Mesendoderm (in vitro differentiated cells): ENCODE results near the gene FASTK.

Source experiments
- DNase-seq: peaks from one replicate; pipeline ENCODE4 v3.0.0; 2013
- H2AK5ac ChIP-seq: 2 replicates; pipeline ENCODE4 v1.6.1; 2013; ENCODE audit warnings: low read length, inconsistent platforms
- H2BK120ac ChIP-seq: 2 replicates; pipeline ENCODE4 v1.6.1; 2013; ENCODE audit warnings: low read depth, mild to moderate bottlenecking, low read length, moderate library complexity, mixed read lengths
- H2BK15ac ChIP-seq: replicated peaks from 2 replicates; pipeline ENCODE4 v1.6.1; 2013; ENCODE audit warnings: low read depth, mild to moderate bottlenecking, moderate library complexity
- H2BK5ac ChIP-seq: 2 replicates; pipeline ENCODE4 v1.6.1; 2013; ENCODE audit warnings: low read length, inconsistent platforms
- H3K18ac ChIP-seq: 2 replicates; pipeline ENCODE4 v1.6.1; 2013; ENCODE audit warnings: mild to moderate bottlenecking, low read length, mixed read lengths
- H3K23ac ChIP-seq: one replicate; pipeline ENCODE4 v1.6.1; 2013; ENCODE audit warnings: low read length
- H3K27ac ChIP-seq: 2 replicates; pipeline ENCODE4 v1.5.1; 2013; ENCODE audit warnings: low read depth, mild to moderate bottlenecking, inconsistent platforms, low read length, moderate library complexity
- H3K27me3 ChIP-seq: 2 replicates; pipeline ENCODE4 v1.6.1; 2013; ENCODE audit warnings: low read length, control low read depth, mild to moderate bottlenecking, inconsistent platforms; ENCODE audit not compliant: insufficient read depth, poor library complexity
- H3K36me3 ChIP-seq: 2 replicates; pipeline ENCODE4 v1.6.1; 2013; ENCODE audit warnings: low read length, inconsistent platforms; ENCODE audit not compliant: control insufficient read depth, insufficient read depth
- H3K4ac ChIP-seq: one replicate; pipeline ENCODE4 v1.6.1; 2013; ENCODE audit warnings: low read depth, mild to moderate bottlenecking, low read length, moderate library complexity
- H3K4me1 ChIP-seq: 2 replicates; pipeline ENCODE4 v1.6.1; 2013; ENCODE audit warnings: low read depth, low read length, inconsistent platforms; ENCODE audit not compliant: control insufficient read depth
- H3K4me2 ChIP-seq: 2 replicates; pipeline ENCODE4 v1.6.1; 2013; ENCODE audit warnings: low read length
- H3K4me3 ChIP-seq: 2 replicates; pipeline ENCODE4 v1.5.1; 2013; ENCODE audit warnings: mild to moderate bottlenecking, low read length
- H3K56ac ChIP-seq: one replicate; pipeline ENCODE4 v1.6.1; 2013; ENCODE audit warnings: low read length
- H3K79me1 ChIP-seq: 2 replicates; pipeline ENCODE4 v1.6.1; 2013; ENCODE audit warnings: low read length, inconsistent platforms
- H3K79me2 ChIP-seq: 2 replicates; pipeline ENCODE4 v1.6.1; 2013; ENCODE audit warnings: mild to moderate bottlenecking, low read length; ENCODE audit not compliant: control insufficient read depth, insufficient read depth
- H3K9ac ChIP-seq: 2 replicates; pipeline ENCODE4 v1.6.1; 2013; ENCODE audit warnings: low read length, inconsistent platforms
- H4K5ac ChIP-seq: one replicate; pipeline ENCODE4 v1.6.1; 2013; ENCODE audit warnings: low read length
- H4K8ac ChIP-seq: one replicate; pipeline ENCODE4 v1.6.1; 2013; ENCODE audit warnings: low read depth, mild to moderate bottlenecking, control low read depth, low read length, moderate library complexity
- WGBS: extraction: QIAGEN DNeasy Blood & Tissue Kit; methylation state at CpG from one replicate; pipeline ENCODE4 v1.1.7; 2013; ENCODE audit warnings: low lambda C conversion rate, missing lambda C conversion rate; ENCODE audit not compliant: insufficient coverage; ENCODE audit errors: extremely low coverage; 5-methylcytosine and 5-hydroxymethylcytosine counted together

Gene FASTK

GRCh38 chr7:151123822-151124464 lies 43.3 kb upstream of the FASTK start:
- H4K8ac ChIP-seq: no peak overlapping the region
- peaks cover 6% of the 10 kb centered on the region for H3K36me3 ChIP-seq
- no peak overlapping the region for H4K5ac ChIP-seq

GRCh38 chr7:151123158-151123821 lies 42.7 kb upstream of the FASTK start:
- Histone ChIP-seq H2BK5ac (no peak overlapping the region), H3K27me3 (no peaks in the 10 kb centered on the region), H2BK120ac (no peak overlapping the region), H3K27ac (no peak overlapping the region), H3K36me3 (peaks cover 6% of the 10 kb centered on the region), H3K79me1 (peaks cover 2% of the 10 kb centered on the region), H3K23ac (no peak overlapping the region), H3K4me3 (no peak overlapping the region), H3K9ac (no peak overlapping the region), H3K56ac (no peak overlapping the region), H3K4me1 (peaks cover 8% of the 10 kb centered on the region), H4K8ac (no peak overlapping the region), H3K79me2 (no peaks in the 10 kb centered on the region), H3K4me2 (no peak overlapping the region), H2AK5ac (no peak overlapping the region), H3K18ac (no peak overlapping the region), H3K4ac (no peak overlapping the region), H2BK15ac (no peak overlapping the region), H4K5ac (no peak overlapping the region)
- no peak for DNase-seq
- WGBS: no CpG with 5 or more reads among the region's 50 CpGs

More at GRCh38 chr7:151123822-151124464, 43.3 kb upstream of the FASTK start:
- no peaks in the 10 kb centered on the region for H3K27me3 ChIP-seq
- H3K23ac ChIP-seq: no peak overlapping the region
- H3K9ac ChIP-seq: no peak overlapping the region
- no peak overlapping the region for H3K4me3 ChIP-seq
- no peak overlapping the region for H3K56ac ChIP-seq
- H3K27ac ChIP-seq: no peak overlapping the region
- peaks cover 8% of the 10 kb centered on the region for H3K4me1 ChIP-seq
- H2AK5ac ChIP-seq: no peak overlapping the region
- peak; percentile 95 for DNase-seq
- H3K79me1 ChIP-seq: peaks cover 2% of the 10 kb centered on the region
- H2BK120ac ChIP-seq: no peak overlapping the region
- no CpG with 5 or more reads among the region's 24 CpGs for WGBS
- H2BK5ac ChIP-seq: no peak overlapping the region
- no peak overlapping the region for H3K4me2 ChIP-seq
- H3K4ac ChIP-seq: no peak overlapping the region
- no peaks in the 10 kb centered on the region for H3K79me2 ChIP-seq
- no peak overlapping the region for H2BK15ac ChIP-seq
- no peak overlapping the region for H3K18ac ChIP-seq

GRCh38 chr7:151122796-151123157 lies 42.2 kb upstream of the FASTK start:
- WGBS: no CpG with 5 or more reads among the region's 29 CpGs
- H2AK5ac ChIP-seq: no peak overlapping the region
- H3K4ac ChIP-seq: no peak overlapping the region
- no peak overlapping the region for H3K56ac ChIP-seq
- H3K79me1 ChIP-seq: peaks cover 2% of the 10 kb centered on the region
- no peak overlapping the region for H3K27ac ChIP-seq
- no peak for DNase-seq
- peaks cover 8% of the 10 kb centered on the region for H3K4me1 ChIP-seq
- no peak overlapping the region for H4K8ac ChIP-seq
- no peak overlapping the region for H3K18ac ChIP-seq
- no peak overlapping the region for H3K23ac ChIP-seq
- no peak overlapping the region for H4K5ac ChIP-seq
- H3K4me2 ChIP-seq: no peak overlapping the region
- H2BK120ac ChIP-seq: no peak overlapping the region
- no peaks in the 10 kb centered on the region for H3K27me3 ChIP-seq
- no peak overlapping the region for H3K9ac ChIP-seq
- no peaks in the 10 kb centered on the region for H3K79me2 ChIP-seq
- H2BK5ac ChIP-seq: no peak overlapping the region
- no peak overlapping the region for H3K4me3 ChIP-seq
- no peak overlapping the region for H2BK15ac ChIP-seq
- peaks cover 6% of the 10 kb centered on the region for H3K36me3 ChIP-seq

GRCh38 chr7:151122276-151122675 lies 41.7 kb upstream of the FASTK start:
- no CpG with 5 or more reads among the region's 24 CpGs for WGBS
- H4K8ac ChIP-seq: no peak overlapping the region
- peaks cover 6% of the 10 kb centered on the region for H3K36me3 ChIP-seq
- H3K23ac ChIP-seq: no peak overlapping the region
- H3K27me3 ChIP-seq: no peaks in the 10 kb centered on the region
- no peak overlapping the region for H3K4me3 ChIP-seq
- no peak overlapping the region for H2BK5ac ChIP-seq
- DNase-seq: no peak
- H4K5ac ChIP-seq: no peak overlapping the region
- no peak overlapping the region for H2BK120ac ChIP-seq
- H3K56ac ChIP-seq: no peak overlapping the region
- H3K27ac ChIP-seq: no peak overlapping the region
- no peak overlapping the region for H3K4ac ChIP-seq
- no peak overlapping the region for H2BK15ac ChIP-seq
- H3K9ac ChIP-seq: no peak overlapping the region
- peaks cover 8% of the 10 kb centered on the region for H3K4me1 ChIP-seq
- peaks cover 4% of the 10 kb centered on the region for H3K79me1 ChIP-seq
- H3K18ac ChIP-seq: no peak overlapping the region
- H3K79me2 ChIP-seq: no peaks in the 10 kb centered on the region
- no peak overlapping the region for H3K4me2 ChIP-seq
- no peak overlapping the region for H2AK5ac ChIP-seq

GRCh38 chr7:151121380-151122170 lies 41.0 kb upstream of the FASTK start:
- Histone ChIP-seq H3K4me1 (peaks cover 6% of the 10 kb centered on the region), H3K79me2 (no peaks in the 10 kb centered on the region), H3K27me3 (no peaks in the 10 kb centered on the region), H2BK5ac (no peak overlapping the region), H3K56ac (no peak overlapping the region), H3K9ac (no peak overlapping the region), H3K4me2 (no peak overlapping the region), H3K4me3 (no peak overlapping the region), H4K5ac (no peak overlapping the region), H3K27ac (no peak overlapping the region), H2AK5ac (no peak overlapping the region), H3K18ac (no peak overlapping the region), H3K4ac (no peak overlapping the region), H3K23ac (no peak overlapping the region), H3K36me3 (peaks cover 6% of the 10 kb centered on the region), H2BK15ac (no peak overlapping the region), H4K8ac (no peak overlapping the region), H3K79me1 (peaks cover 3% of the 10 kb centered on the region), H2BK120ac (no peak overlapping the region)
- no peak for DNase-seq
- no CpG with 5 or more reads among the region's 30 CpGs for WGBS
